Hematopoietic multipotent progenitor cell (in vitro differentiated cells): ENCODE data around the gene CRLF2. TPM values are rescaled to one million over a fixed set of nuclear protein-coding genes. Genes with fewer than 3 reads are reported as not detected.
"Not testable (repeated sequence)": the region's sequence is repeated elsewhere in the genome, so short reads cannot be mapped to it uniquely, and the experiment has no call there.

ENCODE experiments used
- DNase-seq, 3 donors: peaks; one replicate each; pipeline ENCODE4 v3.0.0-alpha.2; 2011 to 2015; ENCODE audit warnings: low read depth in 2 of 3, low spot score in 2 of 3
- total RNA-seq: library from RNA; depleted of rRNA; stranded (reverse); fragments of >200 nt; gene quantifications from one replicate; pipeline ENCODE4 v1.2.3, GENCODE V29; 2012

Gene CRLF2
- total RNA-seq, result 3.5 TPM

- DNase-seq, result peak in 2 of 3 donors; percentile 76 to 82
Measured at GRCh38 chrX:1212532-1212931, at the start of gene CRLF2. CRLF2 (minus strand) TSS chrX:1212649; CDS start chrX:1212634, 15 bp downstream.

- DNase-seq, result not testable (repeated sequence)
Measured at GRCh38 chrX:1261771-1262170, 49.3 kb upstream of the CRLF2 start.

GRCh38 chrX:1261285-1261684 lies 48.8 kb upstream of the CRLF2 start:
- DNase-seq, result no peak

GRCh38 chrX:1252861-1253260 lies 40.4 kb upstream of the CRLF2 start:
- DNase-seq, result no peak

- DNase-seq, result peak in 2 of 3 donors; percentile 96 to 97
Measured at GRCh38 chrX:1249101-1249887, 36.8 kb upstream of the CRLF2 start.

GRCh38 chrX:1248331-1249061 lies 36.0 kb upstream of the CRLF2 start:
- DNase-seq, result peak in 2 of 3 donors; percentile 65 to 71

- peak; percentile 64 to 91 (median 77) for DNase-seq
Measured at GRCh38 chrX:1246816-1247215, 34.4 kb upstream of the CRLF2 start.

- peak in 2 of 3 donors; percentile 56 to 69 for DNase-seq
Measured at GRCh38 chrX:1244164-1245076, 32.0 kb upstream of the CRLF2 start.

- DNase-seq, result peak in 2 of 3 donors; percentile 49 to 74
Measured at GRCh38 chrX:1242891-1243402, 30.5 kb upstream of the CRLF2 start.

- not testable (repeated sequence) for DNase-seq
Measured at GRCh38 chrX:1240551-1240950, 28.1 kb upstream of the CRLF2 start.

- peak in 2 of 3 donors; percentile 73 to 92 for DNase-seq
Measured at GRCh38 chrX:1239681-1240142, 27.3 kb upstream of the CRLF2 start.

- DNase-seq, result peak in 1 of 3 donors; percentile 43
Measured at GRCh38 chrX:1231850-1232465, 19.5 kb upstream of the CRLF2 start.

GRCh38 chrX:1228101-1228500 lies 15.7 kb upstream of the CRLF2 start:
- not testable (repeated sequence) for DNase-seq

- no peak for DNase-seq
Measured at GRCh38 chrX:1226249-1226648, 13.8 kb upstream of the CRLF2 start.

GRCh38 chrX:1224954-1225353 lies 12.5 kb upstream of the CRLF2 start:
- no peak for DNase-seq

- DNase-seq, result no peak
Measured at GRCh38 chrX:1223242-1223600, 10.8 kb upstream of the CRLF2 start.

GRCh38 chrX:1222531-1223241 lies 10.2 kb upstream of the CRLF2 start:
- DNase-seq, result no peak

GRCh38 chrX:1221296-1221845 lies 8.9 kb upstream of the CRLF2 start:
- no peak for DNase-seq

- no peak for DNase-seq
Measured at GRCh38 chrX:1218286-1218685, 5.8 kb upstream of the CRLF2 start.
